ENCODE results near the gene CNRIP1.

The CNRIP1 gene

DNA sequence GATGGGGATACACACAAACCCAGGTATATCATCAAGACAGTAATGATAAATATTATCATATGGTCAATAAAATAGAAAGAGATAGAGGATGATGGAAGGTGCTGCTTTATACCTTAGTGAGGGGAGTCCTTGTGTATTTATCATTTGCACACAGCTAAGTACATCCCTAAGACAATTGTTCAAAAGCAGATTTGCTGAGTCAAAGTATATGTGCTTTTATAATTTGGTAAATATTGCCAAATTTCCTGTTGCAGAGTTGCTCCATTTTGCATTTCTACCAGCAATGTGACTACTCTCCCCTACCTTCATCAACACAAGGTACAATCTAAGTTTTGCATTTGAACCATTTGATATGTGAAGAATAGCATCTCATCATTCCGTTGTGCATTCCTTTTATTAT, 22.7 kb upstream of the CNRIP1 start:
- Histone ChIP-seq H3K27me3 (ENCODE audit: insufficient read depth, low read depth, severe bottlenecking) (no peaks in the 10 kb centered on the region), H3K4me3 (ENCODE audit: low read depth, low read length) (no peak overlapping the region), H3K9me3 (ENCODE audit: severe bottlenecking) (no peaks in the 10 kb centered on the region), H3K36me3 (no peaks in the 10 kb centered on the region), H3K27ac (no peak overlapping the region)
- DNase-seq = no peak
- TF ChIP-seq, protein P1, sequence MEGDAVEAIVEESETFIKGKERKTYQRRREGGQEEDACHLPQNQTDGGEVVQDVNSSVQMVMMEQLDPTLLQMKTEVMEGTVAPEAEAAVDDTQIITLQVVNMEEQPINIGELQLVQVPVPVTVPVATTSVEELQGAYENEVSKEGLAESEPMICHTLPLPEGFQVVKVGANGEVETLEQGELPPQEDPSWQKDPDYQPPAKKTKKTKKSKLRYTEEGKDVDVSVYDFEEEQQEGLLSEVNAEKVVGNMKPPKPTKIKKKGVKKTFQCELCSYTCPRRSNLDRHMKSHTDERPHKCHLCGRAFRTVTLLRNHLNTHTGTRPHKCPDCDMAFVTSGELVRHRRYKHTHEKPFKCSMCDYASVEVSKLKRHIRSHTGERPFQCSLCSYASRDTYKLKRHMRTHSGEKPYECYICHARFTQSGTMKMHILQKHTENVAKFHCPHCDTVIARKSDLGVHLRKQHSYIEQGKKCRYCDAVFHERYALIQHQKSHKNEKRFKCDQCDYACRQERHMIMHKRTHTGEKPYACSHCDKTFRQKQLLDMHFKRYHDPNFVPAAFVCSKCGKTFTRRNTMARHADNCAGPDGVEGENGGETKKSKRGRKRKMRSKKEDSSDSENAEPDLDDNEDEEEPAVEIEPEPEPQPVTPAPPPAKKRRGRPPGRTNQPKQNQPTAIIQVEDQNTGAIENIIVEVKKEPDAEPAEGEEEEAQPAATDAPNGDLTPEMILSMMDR (IDR thresholded peaks at IDR 0.05; ENCODE audit: low read depth, low read length) = no peak

DNA sequence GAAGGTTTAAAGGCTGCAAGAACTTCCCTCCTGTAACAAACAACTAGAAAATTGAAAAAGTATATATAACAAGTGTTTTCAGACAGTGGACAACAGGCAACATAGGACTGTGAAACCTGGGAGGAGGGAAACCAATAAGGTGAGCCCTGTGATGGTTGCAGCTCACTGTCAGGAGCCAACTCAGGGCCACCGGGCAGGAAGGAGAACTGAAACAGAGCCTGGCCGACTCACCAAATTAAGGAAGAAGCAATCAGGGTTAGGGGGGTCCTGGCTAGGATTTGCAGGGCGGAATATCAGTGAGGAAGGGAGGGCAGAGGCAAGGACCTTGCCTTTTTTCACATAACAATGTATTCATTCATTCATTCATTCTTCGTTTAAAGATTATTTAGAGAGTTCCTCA, 21.8 kb upstream of the CNRIP1 start:
- H3K27ac ChIP-seq = no peak overlapping the region
- TF ChIP-seq, protein P1 (IDR thresholded peaks at IDR 0.05; ENCODE audit: low read depth, low read length) = no peak
- no peak for DNase-seq
- no peaks in the 10 kb centered on the region for H3K27me3 ChIP-seq (ENCODE audit: insufficient read depth, low read depth, severe bottlenecking)
- no peak overlapping the region for H3K4me3 ChIP-seq (ENCODE audit: low read depth, low read length)
- H3K9me3 ChIP-seq (ENCODE audit: severe bottlenecking) = no peaks in the 10 kb centered on the region
- H3K36me3 ChIP-seq = no peaks in the 10 kb centered on the region

DNA sequence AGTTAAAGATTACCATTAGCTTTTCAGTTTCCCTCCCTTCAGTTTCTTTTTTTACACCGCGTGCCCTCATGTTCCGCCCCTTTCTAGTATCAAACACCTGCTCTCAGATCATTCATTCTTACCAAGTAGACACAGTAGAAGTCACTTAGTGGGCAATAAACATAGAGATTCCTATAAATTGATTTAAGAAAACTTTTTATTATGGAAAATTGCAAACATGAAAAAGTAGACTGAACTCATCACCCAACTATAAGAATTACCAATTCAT, 21.2 kb upstream of the CNRIP1 start:
- Histone ChIP-seq H3K27me3 (ENCODE audit: insufficient read depth, low read depth, severe bottlenecking) (no peaks in the 10 kb centered on the region), H3K36me3 (no peaks in the 10 kb centered on the region), H3K4me3 (ENCODE audit: low read depth, low read length) (no peak overlapping the region), H3K27ac (no peak overlapping the region), H3K9me3 (ENCODE audit: severe bottlenecking) (no peaks in the 10 kb centered on the region)
- no peak for DNase-seq
- TF ChIP-seq, protein P1 (IDR thresholded peaks at IDR 0.05; ENCODE audit: low read depth, low read length) = no peak

- H3K4me3 ChIP-seq (ENCODE audit: low read depth, low read length) = no peak overlapping the region
- no peak for DNase-seq
- TF ChIP-seq, protein P1 (IDR thresholded peaks at IDR 0.05; ENCODE audit: low read depth, low read length) = no peak
- no peaks in the 10 kb centered on the region for H3K27me3 ChIP-seq (ENCODE audit: insufficient read depth, low read depth, severe bottlenecking)
- no peaks in the 10 kb centered on the region for H3K36me3 ChIP-seq
- H3K9me3 ChIP-seq (ENCODE audit: severe bottlenecking) = no peaks in the 10 kb centered on the region
- H3K27ac ChIP-seq = no peak overlapping the region
These were observed 20.7 kb upstream of the CNRIP1 start for GRCh38 chr2:68340226-68341061.

GRCh38 chr2:68336192-68336591, 16.4 kb upstream of the CNRIP1 start:
- H3K9me3 ChIP-seq (ENCODE audit: severe bottlenecking) = no peaks in the 10 kb centered on the region
- TF ChIP-seq, protein P1 (IDR thresholded peaks at IDR 0.05; ENCODE audit: low read depth, low read length) = no peak

GRCh38 chr2:68333931-68334330, 14.2 kb upstream of the CNRIP1 start:
- no peaks in the 10 kb centered on the region for H3K9me3 ChIP-seq (ENCODE audit: severe bottlenecking)
- no peaks in the 10 kb centered on the region for H3K27me3 ChIP-seq (ENCODE audit: insufficient read depth, low read depth, severe bottlenecking)
- H3K27ac ChIP-seq = no peak overlapping the region
- H3K36me3 ChIP-seq = no peaks in the 10 kb centered on the region
- no peak for DNase-seq
- TF ChIP-seq, protein P1 (IDR thresholded peaks at IDR 0.05; ENCODE audit: low read depth, low read length) = no peak
- no peak overlapping the region for H3K4me3 ChIP-seq (ENCODE audit: low read depth, low read length)

More at GRCh38 chr2:68336192-68336591, 16.4 kb upstream of the CNRIP1 start:
- no peaks in the 10 kb centered on the region for H3K27me3 ChIP-seq (ENCODE audit: insufficient read depth, low read depth, severe bottlenecking)
- H3K27ac ChIP-seq = no peak overlapping the region
- no peak for DNase-seq
- no peaks in the 10 kb centered on the region for H3K36me3 ChIP-seq
- H3K4me3 ChIP-seq (ENCODE audit: low read depth, low read length) = no peak overlapping the region

Data from WERI-Rb-1 (cell line).